ENCODE data around the gene PACS2.

PACS2 gene

DNA sequence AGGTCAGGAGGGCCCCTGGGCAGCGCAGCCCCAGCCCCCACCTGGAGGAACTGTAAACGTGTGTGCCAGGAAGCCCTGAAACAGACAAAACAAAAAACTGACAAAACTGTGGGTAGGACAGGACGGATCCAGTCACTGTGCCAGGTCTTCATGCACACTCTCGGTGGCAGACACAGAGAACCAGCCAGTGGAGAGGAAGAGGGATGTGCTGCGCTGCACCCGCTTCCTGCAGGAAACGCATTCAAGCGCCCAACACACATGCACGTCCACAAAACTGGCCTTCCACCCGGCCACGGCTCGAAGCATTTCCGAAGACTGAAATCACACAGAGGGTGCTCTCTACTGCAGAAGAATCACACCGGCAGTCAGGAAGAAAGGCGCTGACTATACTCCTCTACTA, 30.6 kb upstream of the PACS2 start:
- DNase-seq (ENCODE audit: low read depth in 1 of 2, low spot score in 1 of 2) = no peak
- no peaks in the 10 kb centered on the region for H3K27me3 ChIP-seq (ENCODE audit: insufficient read depth, poor library complexity, severe bottlenecking)
- TF ChIP-seq, protein P1, sequence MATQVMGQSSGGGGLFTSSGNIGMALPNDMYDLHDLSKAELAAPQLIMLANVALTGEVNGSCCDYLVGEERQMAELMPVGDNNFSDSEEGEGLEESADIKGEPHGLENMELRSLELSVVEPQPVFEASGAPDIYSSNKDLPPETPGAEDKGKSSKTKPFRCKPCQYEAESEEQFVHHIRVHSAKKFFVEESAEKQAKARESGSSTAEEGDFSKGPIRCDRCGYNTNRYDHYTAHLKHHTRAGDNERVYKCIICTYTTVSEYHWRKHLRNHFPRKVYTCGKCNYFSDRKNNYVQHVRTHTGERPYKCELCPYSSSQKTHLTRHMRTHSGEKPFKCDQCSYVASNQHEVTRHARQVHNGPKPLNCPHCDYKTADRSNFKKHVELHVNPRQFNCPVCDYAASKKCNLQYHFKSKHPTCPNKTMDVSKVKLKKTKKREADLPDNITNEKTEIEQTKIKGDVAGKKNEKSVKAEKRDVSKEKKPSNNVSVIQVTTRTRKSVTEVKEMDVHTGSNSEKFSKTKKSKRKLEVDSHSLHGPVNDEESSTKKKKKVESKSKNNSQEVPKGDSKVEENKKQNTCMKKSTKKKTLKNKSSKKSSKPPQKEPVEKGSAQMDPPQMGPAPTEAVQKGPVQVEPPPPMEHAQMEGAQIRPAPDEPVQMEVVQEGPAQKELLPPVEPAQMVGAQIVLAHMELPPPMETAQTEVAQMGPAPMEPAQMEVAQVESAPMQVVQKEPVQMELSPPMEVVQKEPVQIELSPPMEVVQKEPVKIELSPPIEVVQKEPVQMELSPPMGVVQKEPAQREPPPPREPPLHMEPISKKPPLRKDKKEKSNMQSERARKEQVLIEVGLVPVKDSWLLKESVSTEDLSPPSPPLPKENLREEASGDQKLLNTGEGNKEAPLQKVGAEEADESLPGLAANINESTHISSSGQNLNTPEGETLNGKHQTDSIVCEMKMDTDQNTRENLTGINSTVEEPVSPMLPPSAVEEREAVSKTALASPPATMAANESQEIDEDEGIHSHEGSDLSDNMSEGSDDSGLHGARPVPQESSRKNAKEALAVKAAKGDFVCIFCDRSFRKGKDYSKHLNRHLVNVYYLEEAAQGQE (IDR thresholded peaks at IDR 0.05; ENCODE audit: insufficient replicate concordance, low read depth) = no peak
- TF ChIP-seq GABPA (IDR thresholded peaks at IDR 0.05; ENCODE audit: low read depth) (no peak), SPI1 (IDR thresholded peaks at IDR 0.05; ENCODE audit: borderline replicate concordance, low read depth) (no peak), POLR2AphosphoS5 (IDR thresholded peaks at IDR 0.05; ENCODE audit: low read depth) (no peak)
- TF ChIP-seq, protein P2, sequence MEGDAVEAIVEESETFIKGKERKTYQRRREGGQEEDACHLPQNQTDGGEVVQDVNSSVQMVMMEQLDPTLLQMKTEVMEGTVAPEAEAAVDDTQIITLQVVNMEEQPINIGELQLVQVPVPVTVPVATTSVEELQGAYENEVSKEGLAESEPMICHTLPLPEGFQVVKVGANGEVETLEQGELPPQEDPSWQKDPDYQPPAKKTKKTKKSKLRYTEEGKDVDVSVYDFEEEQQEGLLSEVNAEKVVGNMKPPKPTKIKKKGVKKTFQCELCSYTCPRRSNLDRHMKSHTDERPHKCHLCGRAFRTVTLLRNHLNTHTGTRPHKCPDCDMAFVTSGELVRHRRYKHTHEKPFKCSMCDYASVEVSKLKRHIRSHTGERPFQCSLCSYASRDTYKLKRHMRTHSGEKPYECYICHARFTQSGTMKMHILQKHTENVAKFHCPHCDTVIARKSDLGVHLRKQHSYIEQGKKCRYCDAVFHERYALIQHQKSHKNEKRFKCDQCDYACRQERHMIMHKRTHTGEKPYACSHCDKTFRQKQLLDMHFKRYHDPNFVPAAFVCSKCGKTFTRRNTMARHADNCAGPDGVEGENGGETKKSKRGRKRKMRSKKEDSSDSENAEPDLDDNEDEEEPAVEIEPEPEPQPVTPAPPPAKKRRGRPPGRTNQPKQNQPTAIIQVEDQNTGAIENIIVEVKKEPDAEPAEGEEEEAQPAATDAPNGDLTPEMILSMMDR (IDR thresholded peaks at IDR 0.05; ENCODE audit: insufficient read depth, low read length) = no peak
- no peak overlapping the region for H3K4me3 ChIP-seq (replicated peaks; ENCODE audit: insufficient read depth, low read length)
- H3K27ac ChIP-seq (replicated peaks) = no peak overlapping the region

DNA sequence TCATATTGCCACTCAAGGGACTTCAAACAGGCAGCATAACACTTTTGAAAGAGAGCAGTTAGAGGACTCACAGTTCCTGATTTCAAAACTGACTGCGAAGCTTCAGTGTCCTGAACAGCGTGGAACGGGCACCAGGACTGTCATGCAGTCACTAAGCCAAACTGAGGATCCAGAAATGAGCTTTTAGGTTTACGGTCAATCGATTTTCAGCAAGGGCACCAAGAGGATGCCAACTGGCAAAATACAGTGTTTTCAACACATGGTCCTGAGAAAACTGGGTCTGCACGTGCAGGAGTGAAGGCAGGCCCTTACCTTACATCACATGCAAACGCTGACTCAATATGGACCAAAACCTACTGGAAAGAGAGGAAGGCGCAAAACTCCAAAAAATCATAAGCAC, 29.4 kb upstream of the PACS2 start:
- H3K27me3 ChIP-seq (ENCODE audit: insufficient read depth, poor library complexity, severe bottlenecking) = no peaks in the 10 kb centered on the region
- H3K4me3 ChIP-seq (replicated peaks; ENCODE audit: insufficient read depth, low read length) = no peak overlapping the region
- TF ChIP-seq SPI1 (IDR thresholded peaks at IDR 0.05; ENCODE audit: borderline replicate concordance, low read depth) = no peak
- TF ChIP-seq, protein P2 (IDR thresholded peaks at IDR 0.05; ENCODE audit: insufficient read depth, low read length) = no peak
- TF ChIP-seq, protein P1 (IDR thresholded peaks at IDR 0.05; ENCODE audit: insufficient replicate concordance, low read depth) = no peak
- no peak overlapping the region for H3K27ac ChIP-seq (replicated peaks)
- DNase-seq (ENCODE audit: low read depth in 1 of 2, low spot score in 1 of 2) = no peak

DNA sequence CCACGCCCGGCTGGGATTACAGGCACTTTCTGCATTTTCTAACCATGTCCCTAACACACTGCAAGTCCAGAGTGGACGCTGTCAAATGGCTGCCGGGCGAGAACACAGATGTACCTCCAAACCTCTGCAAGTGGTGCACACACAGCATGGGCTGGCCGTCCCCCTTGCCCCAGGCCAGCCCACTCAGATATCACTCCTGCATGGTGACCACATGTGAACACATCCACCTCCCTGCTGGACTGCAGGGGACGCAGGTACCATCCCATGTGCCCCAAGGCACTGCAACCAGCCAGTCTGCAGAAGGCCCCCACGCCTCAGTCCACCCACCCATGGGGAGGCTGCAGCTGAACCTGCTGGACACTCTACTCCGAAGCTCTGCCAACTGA, 27.8 kb upstream of the PACS2 start:
- TF ChIP-seq, protein P2 (IDR thresholded peaks at IDR 0.05; ENCODE audit: insufficient read depth, low read length) = no peak
- TF ChIP-seq GABPA (IDR thresholded peaks at IDR 0.05; ENCODE audit: low read depth) (no peak), SPI1 (IDR thresholded peaks at IDR 0.05; ENCODE audit: borderline replicate concordance, low read depth) (no peak), POLR2AphosphoS5 (IDR thresholded peaks at IDR 0.05; ENCODE audit: low read depth) (no peak)
- TF ChIP-seq, protein P1 (IDR thresholded peaks at IDR 0.05; ENCODE audit: insufficient replicate concordance, low read depth) = no peak
- H3K27me3 ChIP-seq (ENCODE audit: insufficient read depth, poor library complexity, severe bottlenecking) = no peaks in the 10 kb centered on the region
- H3K27ac ChIP-seq (replicated peaks) = no peak overlapping the region
- no peak overlapping the region for H3K4me3 ChIP-seq (replicated peaks; ENCODE audit: insufficient read depth, low read length)
- no peak for DNase-seq (ENCODE audit: low read depth in 1 of 2, low spot score in 1 of 2)

All from HL-60 (cell line).